SHP77 treated with DMSO at 0.1 percent for 48 hours (cell line): ENCODE results near the gene EML2.
"Not testable (repeated sequence)": the region's sequence is repeated elsewhere in the genome, so short reads cannot be mapped to it uniquely, and the experiment has no call there.

ENCODE experiments used
- DNase-seq: peaks from one replicate; lab custom pipeline; 2025; lab: John Stamatoyannopoulos, UW

The EML2 gene

DNA sequence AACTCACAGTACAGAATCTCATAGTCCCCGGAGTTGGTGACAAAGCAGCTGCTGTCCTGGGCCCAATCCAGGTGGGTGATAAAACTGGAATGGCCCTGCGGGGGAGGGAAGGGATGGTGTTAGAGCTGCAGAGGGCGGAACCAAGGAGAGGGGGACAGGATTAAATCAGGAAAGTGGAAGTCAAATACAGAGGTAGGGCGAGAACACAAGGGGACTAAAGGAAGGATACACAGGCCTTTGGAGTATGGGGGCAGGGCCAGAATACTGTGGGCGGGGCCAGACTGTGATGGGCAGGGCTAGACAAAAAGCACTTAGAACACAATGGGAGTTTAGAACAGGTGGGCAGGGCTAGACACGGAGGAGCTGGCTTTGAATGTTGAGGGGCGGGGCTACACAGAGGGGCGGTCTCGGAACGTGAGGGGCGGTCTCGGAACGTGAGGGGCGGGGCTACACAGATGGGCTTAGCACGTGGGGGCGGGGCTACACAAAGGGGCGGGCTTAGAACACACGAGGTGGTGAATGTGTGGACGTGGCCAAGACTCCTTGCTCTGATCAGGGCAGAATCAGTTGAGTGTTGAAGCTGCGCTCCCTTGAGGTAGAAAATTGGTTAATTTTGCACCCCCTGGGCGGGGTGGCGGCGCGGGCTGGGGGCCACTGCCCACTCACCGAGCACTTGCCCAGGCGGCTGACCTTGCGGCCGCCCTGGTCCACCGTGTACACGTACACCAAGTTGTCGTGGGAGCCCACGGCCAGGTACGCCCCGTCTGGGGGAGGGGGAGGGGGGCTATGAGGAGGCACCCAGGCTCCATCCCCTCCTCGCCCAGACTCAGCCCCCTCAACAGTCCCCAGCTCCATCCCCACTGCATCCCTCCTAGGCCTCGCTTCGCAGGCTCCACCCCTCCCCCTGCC, 23.1 kb downstream of the EML2 start:
- DNase-seq = peak; percentile 65

DNA sequence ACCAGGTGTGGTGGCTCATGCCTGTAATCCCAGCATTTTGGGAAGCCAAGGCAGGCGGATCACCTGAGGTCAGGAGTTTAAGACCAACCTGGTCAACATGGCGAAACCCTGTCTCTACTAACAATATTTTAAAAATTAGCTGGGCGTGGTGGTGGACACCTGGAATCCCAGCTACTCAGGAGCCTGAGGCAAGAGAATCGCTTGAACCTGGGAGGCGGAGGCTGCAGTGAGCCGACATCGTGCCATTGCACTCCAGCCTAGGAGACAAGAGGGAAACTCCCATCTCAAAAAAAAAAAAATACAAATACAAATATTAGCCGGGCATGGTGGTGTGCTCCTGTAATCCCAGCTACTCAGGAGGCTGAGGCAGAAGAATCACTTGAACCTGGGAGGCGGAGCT, 24.1 kb downstream of the EML2 start:
- DNase-seq = not testable (repeated sequence)

DNA sequence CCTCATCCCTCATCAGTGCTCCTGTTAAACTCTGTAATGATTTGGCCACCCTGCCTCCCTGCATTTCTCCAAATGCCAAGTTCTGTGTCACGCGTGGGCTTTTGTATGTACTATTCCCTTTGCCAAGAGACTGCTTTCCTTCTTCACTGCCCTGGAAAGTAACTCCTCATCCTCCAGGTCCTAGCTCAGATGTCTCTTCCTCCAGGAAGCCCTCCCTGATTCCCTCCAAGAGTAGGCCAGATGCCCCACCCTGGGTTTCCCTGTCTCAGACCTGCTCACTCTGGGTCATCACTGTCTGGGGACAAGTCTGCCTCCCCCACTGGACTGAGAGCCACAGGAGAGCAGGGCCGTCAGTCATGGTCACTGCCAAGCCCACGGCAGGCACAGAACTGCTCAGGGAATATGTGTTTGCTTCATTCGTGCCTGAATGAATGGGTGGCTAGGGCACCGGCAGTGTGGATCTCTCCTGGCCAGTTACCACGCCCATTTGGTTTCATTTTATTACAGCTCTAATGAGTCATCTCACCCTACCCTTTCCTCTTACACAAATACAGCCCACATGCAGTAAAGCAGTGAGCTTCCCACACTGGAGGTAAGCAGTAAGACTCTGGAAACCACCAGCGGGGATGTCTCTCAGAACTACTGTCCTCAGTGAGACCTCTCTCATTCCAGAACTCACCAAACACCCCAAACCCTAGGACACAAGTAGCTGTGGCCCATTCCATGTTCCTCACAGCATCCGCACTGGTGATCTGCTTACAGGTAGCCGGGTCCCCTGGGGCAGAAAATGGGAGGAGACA, 25.1 kb downstream of the EML2 start:
- no peak for DNase-seq

DNA sequence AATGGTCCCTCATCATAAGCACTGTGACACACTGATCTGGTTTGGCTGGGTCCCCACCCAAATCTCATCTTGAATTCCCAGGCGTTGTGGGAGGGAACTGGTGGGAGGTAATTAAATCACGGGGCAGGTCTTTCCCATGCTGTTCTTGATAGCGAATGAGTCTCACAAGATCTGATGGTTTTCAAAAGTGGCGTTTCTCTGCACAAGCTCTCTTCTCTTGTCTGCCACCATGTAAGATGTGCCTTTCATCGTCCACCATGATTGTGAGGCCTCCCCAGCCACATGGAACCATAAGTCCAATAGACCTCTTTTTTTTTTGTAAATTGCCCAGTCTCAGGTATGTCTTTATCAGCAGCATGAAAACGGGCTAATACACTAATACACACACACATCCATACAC, 30.2 kb downstream of the EML2 start:
- DNase-seq = no peak

DNA sequence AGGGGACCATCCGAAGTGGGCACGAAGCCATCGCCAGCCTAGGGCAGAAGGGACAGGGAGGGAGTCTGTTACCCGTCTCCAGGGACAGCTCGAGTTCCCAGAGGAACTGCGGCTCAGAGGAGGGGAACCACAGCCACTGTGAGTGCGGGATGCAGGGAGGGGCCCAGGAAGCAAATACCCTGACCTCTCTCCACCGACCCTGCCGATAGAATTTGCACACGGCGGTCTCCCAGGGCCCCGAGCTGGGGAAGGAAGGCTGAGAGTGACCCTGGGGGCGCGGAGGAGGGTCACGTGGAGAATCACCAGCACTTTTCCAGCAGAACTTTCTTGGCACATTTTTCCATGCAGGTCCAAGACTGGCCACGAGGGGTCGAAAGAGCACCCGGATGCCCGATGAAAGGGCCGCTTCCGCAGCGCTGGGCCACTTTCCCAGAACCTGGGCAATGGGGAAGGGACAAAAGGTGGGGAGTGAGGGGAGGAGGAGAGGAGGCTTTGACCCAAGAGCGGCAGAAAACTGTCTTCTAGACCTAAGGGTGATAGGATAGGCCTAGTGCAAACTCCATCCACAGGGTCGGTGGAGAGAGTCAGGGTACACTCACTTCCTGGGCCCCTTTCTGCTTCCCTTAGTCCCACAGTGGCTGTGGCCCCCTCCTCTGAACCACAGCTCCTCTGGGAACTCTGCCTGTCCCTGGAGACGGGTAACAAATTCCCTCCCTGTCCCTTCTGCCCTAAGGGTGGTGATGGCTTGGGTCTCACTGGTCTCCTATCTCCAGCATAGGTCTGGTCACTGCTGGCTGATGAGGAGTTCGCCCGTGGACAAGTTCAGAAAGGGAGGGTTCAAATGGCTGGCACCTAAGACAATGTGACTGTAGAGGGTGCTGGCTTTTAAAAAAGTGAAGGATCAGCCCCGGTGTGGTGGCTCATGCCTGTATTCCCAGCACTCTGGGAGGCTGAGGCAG, 31.8 kb downstream of the EML2 start:
- peak; percentile 59 for DNase-seq

DNA sequence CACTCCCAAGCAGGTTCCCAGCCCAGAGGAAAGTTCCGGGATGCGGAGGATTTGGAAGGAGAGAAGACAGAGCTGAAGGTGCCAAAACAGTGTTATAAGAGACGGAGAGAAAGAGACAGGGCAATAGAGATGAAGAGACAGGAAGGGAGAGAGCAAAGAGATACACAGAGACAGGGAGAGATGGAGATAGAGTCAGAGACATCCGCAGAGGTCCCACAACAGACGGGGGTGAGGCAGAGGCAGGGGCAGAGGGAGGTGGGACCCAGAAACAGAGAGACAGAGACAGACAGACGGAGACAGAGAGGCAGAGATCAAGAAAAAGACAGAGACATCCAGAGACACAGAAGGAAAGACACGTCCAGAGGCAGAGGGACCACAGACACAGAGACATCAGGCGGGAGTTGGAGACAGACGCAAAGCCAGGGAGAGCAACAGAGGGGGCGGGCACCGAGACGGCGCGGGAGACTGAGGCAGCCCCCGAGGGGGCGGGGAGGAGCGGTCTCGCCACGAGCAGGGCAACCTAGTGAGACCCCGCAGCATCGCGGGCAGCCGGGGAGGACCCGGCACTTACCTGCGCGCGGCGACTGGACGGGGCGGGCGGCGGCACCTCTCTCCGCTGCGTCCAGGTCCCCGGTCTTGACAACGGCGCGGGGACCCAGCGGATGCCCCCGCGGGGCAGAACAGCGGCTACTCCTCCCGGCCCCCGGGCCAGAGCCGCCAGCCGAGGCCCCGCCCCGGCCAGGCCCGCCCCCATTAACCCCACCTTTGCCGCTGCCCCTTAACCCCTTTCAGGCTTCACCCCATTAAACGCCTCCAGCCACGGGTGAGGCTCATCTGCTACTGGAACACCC, 37.4 kb downstream of the EML2 start, which contains the start of gene GPR4:
TSS of gene GPR4 (minus strand) at position 689 of the 851 bp plus-strand sequence. CDS start 10,346 bp downstream, outside the sequence.
- DNase-seq = no peak

DNA sequence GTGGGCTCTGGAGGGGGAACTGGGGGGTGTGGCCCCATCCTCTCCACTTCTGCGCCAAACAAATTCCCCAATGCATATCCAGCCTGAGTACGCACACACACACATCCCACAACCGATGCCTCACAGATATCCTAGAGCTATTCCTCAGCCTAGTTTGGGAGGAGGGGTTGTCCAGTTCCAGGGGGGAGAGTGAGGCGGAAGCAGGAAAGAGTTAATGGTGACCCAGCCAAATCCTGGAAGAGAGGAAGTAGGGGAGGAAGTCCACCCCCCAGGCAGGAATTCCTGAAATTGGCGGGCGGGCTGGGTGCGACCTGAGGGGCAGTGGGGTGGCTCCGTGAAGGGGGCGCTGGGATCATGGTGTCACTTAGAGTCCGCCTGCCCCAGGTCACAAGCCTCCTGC, 38.1 kb downstream of the EML2 start:
- no peak for DNase-seq

DNA sequence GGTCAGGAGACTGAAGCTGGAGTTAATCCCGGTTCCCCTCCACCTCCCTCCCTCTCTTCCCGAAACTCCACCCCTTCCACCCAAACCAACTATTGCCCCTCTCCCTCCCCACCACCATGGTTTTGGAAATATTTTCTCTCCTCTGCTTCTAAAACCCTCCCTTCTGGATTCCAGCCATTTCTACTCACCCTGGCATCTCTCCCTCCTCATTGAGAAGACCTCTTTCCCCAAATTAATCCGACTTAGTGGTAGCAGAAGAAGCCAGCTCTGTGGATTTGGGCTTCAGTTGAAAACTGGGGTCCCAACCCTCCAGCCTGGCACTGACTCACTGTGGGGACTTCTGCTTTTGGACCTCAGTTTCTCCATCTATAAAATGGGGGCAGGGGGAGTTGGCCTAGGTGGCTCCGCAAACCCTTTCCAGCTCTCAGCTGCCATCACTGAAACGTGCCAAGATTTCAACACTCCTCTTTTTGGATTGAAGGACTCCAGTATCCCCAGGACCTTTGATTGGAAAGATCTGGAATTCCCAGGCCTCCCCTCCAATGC, 38.8 kb downstream of the EML2 start:
- no peak for DNase-seq

DNA sequence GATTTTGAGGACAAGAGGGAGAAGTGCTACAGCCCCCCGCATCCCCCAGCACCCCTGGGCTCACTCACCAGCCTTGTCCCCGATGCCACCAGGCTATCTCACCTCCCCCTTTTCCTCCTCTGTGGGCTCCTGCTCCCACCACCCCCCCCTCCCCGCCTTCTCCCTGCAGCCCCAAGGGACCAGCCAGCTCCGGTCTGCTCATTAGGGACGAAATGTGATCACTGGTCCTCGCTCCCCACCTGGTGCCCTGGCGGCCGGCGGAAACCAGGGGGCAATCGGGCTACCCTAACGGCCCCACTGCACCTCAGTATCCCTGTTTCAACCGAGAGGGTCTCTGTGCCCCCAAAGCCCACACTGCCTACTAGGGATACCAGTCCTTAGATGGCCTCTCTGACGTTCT, 39.9 kb downstream of the EML2 start:
- no peak for DNase-seq

DNA sequence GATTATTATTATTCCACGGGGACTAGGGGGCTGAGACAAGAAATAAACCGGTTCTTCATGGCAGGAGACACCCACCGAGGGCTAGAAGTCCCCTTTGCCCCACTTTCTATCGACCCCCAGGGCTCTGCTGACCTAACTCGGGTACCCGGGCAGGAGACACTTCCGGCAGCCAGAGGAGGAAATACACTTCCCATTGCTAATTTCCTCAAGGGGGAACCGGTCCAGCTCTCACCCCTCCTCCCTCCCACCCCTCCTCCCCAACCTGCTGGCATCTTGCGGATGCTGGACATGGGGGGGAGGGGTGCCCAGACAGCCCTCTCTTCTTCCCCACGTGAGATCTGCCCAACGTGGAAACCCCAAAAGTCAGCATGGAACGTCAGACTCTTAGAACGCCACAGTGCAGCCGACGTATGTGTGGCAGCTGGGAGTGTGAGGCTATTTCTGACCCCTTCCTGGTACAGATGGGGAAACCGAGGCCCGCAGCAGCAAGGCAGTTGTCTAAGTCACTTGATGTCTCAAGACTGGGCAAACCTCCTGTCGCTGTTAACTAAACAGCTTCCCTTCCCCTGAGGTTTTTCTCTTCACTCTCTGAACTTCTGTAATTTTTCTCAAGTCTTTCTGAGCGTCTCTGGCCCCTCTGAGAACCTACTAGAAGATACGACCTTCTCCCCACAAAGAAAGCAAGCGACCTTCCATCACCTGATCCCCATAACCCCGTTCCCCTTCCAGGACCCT, 40.8 kb downstream of the EML2 start:
- no peak for DNase-seq

DNA sequence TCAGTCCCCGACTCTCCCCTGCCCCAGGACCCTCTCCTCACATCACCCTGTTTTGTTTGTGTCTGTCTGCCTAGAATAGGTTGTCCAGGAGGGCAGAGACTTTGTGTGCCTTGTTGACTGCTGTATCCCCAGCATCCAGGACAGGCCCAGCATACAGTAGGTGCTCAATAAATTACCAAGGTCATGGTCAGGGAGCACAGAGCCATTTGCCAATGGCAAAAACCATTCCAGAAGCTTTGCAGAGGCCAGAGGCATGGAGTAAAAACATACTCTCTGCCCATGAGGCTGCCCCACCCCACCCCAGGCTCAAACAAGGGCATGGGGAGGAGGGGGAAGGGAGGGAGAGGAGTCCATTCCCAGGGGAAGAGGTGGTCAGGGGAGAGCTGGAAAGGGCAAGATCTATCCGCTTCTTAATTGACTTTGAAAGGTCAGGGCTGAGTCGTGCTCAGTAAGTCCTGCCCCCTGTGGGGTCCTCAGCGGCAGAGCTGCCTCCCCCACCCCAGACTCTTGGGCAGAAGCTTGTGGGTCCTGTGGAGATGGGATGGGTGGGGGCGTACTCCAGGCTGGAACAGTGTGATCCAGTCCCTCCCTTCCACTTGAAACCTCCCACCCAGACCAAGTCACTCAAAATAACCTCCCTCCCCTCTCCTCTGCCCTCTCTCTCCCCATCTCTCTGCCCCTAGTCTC, 41.6 kb downstream of the EML2 start:
- DNase-seq = no peak

DNA sequence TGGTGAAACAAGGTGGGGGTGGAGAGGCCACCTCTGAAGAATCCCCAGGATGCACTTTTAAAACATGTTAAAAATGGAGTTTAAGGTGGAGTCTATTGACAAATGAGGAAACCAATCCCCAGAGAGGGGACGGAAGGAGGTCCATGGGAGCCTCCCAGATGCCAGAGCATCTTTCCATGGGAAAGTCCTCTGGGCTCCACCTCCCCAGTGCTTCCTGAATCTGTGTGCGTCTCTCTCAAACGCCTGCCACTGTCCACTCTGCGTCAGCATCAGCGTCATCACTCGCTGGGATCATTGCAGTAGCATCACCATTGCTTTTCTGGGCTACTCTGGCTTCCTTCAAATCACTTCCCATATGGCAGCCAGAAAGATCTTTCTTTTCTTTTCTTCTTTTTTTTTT, 43.4 kb downstream of the EML2 start:
- DNase-seq = no peak

DNA sequence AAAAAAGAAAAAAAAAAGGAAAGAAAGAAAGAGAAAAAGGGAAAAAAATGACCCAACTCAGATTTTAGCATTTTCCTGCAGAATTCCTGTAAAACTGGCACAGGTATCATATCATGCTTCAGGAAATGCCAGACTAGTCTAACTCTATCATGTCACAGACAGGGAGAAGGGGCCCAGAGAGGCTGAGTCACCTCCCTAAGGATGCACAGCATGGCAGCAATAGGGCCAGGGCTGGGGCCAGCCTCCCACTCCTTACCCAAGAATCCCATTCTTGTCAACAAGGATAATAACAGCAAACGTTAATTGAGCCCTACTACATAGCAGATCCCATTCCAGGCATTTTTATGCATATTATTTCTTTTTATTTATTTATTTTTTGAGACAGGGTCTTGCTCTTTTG, 45.7 kb downstream of the EML2 start:
- no peak for DNase-seq

DNA sequence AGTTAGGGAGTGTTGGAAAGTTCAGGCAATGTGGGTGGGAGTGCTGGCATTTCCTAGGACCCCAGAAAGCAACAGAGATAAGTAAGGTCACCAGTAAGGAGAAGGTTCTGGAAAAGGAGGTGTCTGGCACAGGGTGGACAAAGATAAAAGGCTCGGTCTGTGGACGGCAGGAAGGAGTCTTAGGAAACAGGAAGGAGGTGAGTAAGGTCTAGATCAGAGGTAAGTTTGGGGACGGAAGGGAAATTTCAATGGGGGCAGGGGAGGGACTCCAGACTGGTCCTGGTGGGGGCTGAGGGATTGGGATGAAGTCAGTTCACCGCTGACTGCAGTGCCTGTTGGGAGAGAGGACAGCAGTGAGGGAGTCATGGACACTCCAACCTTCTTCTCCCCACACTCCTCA, 46.8 kb downstream of the EML2 start:
- DNase-seq = no peak

DNA sequence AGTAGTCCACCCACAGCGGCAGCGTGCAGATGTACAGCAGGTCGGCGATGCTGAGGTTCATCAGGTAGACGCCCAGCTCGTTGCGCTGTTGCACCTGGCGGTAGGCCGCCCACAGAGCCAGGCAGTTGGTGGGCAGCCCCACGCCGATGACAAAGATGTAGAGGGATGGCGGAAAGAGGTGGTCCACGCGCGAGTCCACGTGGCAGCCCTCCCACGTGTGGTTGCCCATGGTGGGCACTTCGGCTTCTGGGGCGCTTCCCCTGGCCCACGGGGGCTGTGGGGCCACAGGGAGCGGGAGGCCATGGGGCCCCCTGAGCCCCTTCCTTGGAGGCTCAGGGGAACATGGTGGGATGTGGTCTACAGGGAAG, 47.6 kb downstream of the EML2 start:
- DNase-seq = no peak

DNA sequence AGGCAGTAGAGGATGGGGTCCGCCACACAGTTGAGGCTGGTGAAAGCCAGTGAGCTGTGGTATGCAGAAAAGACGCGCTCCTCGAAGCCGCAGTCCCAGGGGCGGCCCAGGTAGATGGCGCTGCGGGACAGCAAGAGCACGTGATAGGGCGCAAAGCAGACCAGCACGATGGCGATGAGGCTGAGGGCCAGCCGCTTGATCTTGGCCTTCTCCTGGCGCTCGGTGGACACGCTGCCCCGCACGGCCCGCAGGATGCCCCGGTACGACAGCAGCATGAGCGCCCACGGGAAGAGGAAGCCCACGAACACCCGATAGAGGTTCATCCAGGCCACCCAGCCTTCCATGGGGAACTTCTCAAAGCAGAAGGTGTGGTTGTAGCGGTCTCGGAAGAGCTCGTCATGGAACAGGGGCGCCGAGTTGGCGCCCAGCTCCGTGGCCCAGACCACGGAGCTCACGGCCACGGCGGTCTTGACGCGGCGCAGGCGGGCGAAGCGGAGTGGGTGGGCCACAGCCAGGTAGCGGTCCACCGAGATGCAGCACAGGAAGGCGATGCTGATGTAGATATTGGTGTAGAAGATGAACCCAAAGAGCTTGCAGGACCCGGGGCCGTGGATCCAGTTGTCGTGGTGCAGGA, 48.1 kb downstream of the EML2 start:
- DNase-seq = peak; percentile 32

DNA sequence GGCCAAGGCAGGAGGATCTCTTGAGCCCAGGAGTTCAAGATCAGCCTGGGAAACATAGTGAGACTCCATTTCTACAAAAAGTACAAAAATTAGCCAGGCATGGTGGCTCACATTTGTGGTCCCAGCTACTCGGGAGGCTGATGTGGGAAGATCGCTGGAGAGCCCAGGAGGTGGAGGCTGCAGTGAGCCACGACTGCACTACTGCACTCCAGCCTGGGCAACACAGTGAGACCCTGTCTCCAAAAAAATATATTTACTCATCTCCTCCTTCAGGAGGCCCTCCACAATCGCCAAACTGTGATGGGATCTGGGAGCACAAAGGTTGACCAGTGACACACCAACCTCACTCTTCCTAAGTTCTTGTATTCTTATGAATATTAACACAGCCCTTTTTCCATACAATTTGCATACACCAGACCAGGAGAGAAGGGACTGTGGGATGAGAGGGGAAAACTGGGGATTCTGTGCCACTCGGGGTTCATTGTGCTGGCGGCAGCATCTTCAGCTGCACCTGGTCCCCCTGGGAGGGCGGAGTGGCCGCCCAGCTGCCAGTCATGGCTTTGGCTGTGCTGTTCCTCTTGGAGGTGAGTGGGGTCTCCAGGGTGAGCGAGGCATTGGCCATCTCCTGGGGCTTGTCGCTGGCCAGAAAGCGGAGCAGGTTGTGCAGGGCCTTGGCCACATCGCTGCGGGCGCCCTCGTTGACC, 48.7 kb downstream of the EML2 start:
- DNase-seq = no peak

DNA sequence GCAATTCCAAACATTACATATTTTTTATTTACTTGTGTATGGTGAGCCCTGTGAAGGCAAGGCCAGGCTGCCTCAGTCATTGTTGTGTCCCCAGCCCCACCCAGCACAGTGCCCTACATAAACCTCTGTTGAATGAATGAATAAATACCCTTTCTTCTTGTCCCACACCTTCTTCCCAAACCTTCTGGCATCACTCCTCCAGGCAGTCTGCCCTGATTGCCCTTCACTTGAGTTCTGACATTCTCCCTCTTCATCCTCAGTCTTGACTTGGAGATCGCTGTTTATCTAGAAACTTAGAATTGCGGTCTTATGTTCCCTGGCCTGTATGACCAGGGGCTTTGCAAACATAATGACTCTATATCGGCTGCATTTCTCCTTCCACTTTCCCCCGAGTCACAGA, 49.4 kb downstream of the EML2 start:
- DNase-seq = no peak
